Fibroblast of skin of scalp (primary cell): ENCODE measurements around the gene BTN2A1.

Source experiments
- DNase-seq: peaks from one replicate; pipeline ENCODE4 v3.0.0-alpha.2; 2013

Gene BTN2A1

DNA sequence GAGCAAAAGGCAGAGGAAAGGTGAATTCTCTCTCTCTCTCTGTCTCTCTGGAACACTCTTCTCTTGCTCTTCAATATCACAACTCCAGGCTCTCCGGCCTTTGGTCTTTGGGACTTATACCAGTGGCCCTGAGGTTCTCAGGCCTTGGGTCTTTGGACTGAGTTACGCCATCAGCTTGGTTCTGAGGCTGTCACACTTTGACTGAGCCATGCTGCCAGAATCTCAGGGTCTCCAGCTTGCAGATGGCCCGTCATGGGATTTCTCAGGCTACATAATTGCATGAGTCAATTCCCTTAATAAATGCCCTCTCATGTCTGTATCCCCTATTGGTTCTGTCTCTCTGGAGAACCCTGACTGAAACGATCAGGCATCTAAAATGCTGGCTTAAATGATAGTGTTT is 12.9 kb downstream of the BTN2A1 start:
- no peak for DNase-seq

DNA sequence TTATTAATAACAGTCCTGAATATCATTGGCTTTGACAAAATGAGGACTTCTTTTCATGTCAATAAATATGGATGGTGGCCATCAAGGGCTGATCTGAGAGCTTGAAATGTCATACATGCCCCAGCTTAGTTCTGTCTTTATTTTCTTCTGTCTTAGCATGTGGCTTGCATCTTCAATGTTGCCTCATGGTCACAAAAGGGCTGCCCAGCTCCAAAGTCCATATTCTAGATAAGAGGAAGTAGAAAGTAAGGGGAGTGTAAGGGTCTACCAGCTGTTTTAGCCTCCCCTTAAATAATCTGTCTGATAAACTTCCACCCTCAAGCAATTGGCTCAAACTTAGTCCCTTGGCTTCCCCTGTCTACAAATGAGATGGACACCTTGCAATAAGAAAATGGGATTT is 14.2 kb downstream of the BTN2A1 start:
- DNase-seq: no peak

DNA sequence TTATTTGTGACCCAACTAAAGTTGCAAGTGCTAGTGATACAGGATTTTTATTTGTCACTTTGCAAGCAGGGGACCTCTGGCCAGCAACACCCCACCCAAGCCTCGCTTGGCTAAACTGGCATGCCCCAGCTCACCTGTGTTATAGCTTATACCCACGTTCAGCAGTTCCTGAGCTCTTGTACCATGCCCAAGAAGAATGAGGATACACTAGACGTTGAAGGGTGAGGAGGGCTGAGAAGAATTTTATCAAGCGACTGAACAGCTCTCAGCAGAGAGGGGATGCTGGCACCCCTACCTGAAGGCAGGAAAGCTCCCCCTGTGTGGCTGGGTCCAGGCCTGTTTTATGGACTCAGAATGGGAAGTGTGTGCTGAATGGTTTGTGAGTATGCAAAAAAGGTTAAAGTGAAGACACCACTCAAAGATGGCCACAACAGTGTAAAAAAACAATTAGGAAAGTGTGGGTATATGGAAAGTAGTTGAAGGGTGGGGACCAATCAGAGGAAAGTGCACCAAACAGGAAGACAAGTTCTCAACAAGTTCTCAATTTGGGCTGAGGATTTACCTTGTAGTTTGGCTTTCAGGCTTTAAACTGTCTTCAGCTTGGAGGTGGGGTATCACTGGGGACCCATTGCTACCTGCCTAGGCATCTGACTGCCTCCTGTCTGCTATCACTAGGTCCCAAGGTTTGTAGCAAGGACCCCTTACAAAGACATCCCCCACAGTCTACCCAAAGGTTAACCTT is 15.0 kb downstream of the BTN2A1 start:
- DNase-seq: no peak

DNA sequence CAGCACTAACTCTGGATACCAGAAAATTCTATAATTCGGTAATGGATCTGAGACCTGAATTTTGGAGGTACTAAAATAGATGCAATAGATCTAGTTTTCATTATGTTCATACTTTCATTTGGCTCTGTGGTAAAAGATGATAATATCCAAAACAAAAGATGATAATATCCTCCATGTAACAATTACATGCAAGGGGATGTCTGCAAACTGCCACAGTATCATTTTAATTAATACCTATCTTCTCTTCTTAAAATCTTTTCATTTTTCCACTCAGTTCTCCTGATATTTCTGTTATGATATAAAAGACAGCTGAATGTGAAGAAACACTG is 15.6 kb downstream of the BTN2A1 start:
- no peak for DNase-seq

DNA sequence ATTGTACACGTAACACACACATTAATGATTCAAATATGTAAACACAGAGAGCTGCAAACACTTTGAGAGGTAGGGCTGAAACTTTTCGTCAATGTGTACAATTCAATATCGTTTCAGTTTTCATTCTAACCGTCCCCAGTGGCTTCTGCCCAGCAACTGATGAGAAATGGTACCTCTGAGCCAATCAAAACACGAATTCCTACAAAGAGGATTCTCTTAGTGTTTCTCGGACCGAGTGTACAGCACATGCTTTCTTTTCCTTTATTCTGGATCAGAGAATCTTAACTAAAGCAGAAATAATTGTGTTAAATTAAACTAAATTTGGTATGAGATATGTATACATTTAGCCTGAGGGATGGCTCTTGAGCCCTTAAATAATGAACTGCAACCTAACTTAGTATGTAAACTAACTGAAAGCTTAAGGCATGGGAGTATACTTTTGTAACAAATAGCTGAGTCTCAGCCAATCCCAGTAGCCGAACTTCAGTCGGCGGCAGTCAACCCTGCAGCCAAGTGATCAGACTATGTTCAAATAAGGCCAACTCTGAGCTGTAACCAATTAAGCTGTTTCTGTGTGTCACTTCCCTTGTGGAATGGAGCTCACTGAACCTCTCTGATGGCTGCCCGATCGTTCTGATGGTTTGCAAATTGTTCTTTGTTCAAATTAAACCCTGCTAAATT is 16.1 kb downstream of the BTN2A1 start:
- peak; percentile 97 for DNase-seq

DNA sequence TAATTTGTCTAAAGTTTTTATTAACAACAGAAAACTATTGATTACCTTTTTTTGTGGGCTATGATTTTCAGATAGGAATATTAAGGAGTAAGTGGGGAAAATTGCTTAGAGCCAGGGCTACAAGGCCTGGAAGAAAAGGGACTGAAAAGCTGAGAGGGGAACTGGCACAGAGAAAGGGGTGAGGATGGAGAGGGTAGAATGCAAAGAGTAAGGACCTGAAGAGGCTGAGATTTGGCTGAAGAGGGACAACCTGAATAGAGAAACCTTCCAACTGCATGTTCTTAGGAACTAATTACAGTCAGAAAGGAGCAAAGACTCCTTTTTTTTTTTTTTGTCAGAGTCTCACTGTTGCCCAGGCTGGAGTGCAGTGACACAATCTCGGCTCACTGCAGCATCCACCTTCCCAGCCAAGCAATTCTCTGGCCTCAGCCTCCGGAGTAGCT is 16.7 kb downstream of the BTN2A1 start:
- no peak for DNase-seq

DNA sequence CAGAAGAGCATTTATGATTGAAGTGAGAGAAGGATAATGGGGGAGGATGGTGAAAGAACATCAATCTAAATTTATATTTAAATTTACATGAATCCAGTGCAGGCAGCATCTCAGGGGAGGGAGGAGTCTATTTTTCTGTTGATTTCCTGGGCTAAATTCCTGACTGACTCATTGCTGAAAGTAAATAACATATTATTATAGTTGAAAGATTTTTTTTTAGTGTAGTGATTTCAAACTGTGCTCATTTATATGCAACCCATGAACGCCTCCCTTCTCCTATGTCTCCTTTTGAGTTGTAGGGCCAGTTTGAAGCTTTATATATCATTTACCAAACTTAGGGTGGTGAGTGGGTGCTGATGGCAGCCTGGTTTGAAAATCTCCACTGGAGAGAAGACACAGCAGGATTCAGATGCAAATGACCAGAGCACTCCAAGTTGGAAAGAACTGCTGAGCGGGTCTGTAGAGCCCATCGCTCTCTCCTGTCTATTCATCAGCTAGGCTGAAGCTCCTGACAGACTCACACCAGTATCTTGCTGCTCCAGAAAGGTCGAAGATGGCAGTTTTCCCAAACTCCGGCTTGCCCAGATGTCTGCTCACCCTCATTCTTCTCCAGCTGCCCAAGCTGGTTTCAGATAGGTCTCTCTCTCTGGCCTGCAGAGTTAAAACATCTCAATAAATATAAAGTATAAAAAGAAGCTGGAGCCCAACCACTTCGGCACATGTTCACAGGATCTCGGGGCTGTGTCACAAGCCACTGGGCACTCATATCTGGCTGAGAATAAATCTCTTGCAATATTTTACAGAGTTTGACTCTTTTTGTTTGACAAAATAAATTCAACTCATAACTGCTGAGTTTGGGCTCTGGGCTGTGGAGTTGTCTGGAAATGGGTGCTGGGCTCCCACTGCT is 18.3 kb downstream of the BTN2A1 start:
- peak; percentile 27 for DNase-seq

DNA sequence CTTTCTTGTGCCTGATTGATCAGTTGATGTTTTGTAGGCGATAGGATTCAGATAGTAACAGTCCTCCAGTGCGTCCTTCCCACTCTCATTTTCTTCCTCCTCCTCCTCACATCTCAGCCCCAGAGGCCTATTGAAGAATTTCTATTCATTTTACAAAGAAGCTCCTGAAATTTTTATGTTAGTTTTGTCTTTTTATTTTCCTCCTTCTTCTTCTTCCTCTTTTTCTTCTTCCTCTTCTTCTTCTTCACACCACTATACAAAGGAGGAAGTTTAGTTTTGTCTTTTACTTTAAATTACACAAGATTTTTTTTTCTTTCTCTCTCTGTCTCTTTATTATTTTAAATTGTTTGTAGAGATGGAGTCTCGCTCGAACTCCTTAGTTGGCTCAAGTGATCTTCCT is 19.1 kb downstream of the BTN2A1 start:
- DNase-seq: no peak

DNA sequence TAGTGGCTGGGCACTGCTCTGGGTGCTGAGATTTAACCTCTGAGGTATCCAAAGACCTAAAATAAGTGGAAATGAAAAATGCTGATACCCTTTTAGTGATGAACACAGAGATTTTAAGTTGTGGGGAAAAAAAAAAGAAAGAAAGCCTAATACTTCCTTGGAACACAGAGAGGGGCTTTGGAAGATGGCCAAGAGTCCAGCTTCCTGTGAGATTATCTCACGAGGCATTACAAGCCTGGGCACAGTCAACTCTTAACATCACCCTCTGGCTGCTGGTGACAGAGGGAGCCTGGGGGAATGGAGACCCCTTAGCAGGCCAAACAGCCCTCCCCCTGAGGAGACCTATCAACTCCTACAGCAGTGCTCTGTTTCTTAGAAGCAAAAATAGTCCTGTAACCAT is 19.7 kb downstream of the BTN2A1 start:
- no peak for DNase-seq

DNA sequence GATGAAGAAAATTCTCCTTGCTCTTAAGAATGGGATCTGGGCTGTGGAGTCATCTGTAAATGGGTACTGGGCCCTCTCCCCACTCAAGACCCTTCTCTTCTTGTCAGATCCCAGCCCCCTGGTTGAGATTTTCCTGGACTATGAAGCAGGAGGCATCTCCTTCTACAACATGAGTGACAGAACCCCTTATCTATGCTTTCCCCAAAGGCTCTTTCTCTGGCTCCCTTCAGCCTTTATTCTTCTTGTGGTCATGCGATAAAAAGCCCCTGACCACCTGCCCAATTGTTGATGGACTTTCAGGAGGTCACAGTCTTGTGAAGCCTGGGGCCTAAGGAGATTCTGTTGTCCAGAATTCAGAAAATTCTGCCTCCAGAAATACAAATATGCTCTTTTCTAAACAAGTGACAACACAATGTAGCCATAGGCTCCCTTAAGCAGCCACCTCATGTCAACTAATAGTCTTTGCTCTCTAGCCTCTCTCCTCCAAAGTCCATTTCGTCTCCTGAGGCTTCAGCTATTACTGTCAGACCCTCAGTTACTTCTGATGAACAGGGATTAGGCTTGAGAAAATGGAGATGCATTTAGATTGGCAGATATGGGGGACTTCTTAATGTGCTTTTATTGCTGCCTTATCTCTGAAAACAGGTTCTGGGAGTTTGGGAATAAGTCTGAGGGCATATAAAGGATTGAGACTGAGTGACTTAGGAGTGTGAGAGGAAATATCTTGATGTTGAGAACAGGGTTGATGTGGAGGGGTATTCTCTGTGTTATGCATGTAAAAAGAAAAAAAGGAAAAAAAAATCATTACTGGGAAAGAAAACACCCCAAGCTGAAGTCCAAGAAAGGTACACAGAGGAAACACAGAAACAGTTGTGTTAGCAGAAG is 20.6 kb downstream of the BTN2A1 start:
- DNase-seq: no peak

DNA sequence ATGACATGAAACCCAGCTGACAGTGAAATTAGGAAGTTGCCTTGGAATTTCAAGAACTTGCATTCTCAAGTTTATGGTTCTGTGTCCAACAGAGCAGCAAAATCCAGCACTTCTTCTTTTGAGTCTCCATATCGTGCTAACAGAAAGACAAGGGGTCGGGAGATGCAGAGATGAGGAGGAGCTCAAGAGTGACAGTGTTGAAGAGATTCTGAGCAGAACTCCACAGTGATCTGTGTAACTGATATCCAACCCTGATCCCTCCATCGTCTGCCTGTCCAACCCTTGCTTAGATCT is 21.2 kb downstream of the BTN2A1 start:
- DNase-seq: no peak

DNA sequence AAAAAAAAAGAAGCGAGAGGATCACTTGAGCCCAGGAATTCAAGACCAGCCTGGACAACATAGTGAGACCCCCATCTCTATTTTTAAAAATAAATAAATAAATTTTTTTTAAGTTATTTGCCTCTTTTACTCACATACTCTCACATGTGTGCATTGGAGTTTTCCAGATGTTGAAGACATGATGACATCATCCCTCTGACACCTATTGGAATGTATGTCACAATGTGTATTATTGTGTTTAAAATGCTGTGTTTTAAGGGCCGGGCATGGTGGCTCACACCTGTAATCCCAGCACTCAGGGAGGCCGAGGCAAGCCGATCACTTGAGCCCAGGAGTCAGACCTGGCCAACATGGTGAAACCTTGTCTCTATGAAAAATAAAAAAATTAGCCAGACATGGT is 24.6 kb downstream of the BTN2A1 start:
- no peak for DNase-seq

DNA sequence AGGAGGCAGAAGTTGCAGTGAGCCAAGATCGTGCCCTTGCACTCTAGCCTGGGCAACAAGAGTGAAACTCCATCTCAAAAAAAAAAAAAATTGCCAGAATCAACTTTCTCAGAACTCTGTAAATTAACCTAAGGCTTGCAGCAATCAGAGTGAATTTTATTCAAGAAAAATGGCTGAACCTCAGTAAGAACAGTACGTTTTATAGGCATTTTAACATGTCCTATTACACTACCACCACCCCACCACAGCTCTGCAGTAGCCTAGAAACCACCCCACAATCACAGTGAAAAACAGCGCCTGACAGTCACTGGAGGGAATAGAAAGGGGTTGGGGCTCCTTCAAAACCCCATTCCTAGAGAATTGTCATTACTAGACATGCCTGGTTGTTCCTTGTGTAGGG is 26.0 kb downstream of the BTN2A1 start:
- no peak for DNase-seq

DNA sequence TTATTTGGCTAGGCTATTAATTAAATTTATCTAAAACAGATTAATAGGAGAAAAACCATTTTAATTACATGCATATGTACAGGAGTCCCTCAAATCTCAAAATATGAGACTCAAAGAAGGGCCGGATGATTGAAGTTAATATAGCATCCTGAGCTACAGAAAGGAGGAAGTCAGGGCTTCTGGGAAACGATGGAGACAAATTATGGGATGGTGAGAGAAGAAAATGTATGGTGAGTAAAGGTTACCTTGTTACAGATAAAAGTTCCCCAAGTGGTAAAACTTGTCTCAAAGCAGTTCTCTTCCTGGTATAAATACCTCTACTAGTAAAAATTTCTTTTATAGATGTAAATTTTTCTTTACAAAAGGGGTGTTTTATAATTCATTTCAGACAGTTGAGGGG is 26.4 kb downstream of the BTN2A1 start:
- DNase-seq: no peak

DNA sequence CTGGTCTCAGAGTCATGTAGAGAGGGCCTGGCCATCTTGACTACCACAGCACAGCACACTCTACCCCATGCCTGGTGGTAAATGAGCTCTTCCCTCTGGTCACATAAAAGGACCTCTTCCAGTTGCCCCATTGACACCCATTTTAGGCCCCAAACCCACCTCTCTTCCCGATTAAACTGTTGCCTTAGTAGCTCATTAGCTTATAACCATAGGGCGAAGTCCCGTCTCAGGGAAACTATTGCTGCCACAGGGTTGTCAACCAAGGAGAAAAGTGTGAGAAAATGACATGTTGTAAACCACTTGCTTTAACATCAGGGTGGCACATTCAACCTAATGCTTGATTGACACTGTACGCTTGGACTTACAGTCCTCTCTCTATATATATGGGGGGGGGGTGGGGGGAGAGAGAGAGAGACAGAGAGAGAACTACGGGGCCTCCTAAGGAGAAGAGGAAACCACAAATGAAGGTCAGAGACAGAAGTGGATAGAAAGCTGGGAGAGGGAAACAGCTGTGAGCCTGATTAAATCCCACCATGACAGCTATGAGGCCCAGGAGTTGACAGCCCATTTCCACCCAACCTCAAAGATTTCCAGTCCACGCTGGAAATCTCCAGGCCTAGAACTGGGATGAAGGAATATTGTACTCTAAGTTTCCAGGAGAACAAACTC is 27.5 kb downstream of the BTN2A1 start:
- no peak for DNase-seq

DNA sequence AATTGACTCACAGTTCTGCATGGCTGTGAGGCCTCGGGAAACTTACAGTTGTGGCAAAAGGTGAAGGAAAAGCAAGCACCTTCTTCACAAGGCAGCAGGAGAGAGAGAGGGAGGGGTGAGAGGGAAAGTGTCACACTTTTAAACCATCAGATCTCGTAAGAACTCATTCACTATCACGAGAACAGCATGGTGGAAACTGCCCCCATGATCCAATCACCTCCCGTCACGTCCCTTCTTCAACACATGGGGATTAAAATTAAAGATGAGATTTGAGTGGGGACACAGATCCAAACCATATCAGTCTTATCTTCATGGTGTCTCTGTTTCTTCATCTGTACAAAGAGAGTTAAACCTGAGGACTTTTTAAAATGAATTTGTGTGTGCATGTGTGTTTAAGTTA is 28.6 kb downstream of the BTN2A1 start:
- no peak for DNase-seq

DNA sequence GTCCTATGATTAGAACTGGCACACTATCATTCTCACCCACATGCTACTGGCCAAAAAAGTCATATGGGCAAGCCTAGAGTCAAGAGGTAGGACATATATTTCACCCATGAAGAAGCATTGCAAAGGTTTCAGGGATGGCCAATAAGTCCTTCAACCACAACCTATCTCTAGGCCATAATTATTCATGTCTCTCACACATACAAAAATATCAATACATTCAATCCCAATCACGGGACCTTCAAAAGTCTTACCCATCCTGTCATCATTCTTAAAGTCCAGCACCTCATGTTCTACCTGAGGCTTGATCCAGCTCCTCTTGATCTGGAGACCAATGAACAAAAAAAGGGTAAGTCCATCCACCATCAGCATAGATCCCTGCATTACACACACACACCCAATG is 29.7 kb downstream of the BTN2A1 start:
- no peak for DNase-seq

DNA sequence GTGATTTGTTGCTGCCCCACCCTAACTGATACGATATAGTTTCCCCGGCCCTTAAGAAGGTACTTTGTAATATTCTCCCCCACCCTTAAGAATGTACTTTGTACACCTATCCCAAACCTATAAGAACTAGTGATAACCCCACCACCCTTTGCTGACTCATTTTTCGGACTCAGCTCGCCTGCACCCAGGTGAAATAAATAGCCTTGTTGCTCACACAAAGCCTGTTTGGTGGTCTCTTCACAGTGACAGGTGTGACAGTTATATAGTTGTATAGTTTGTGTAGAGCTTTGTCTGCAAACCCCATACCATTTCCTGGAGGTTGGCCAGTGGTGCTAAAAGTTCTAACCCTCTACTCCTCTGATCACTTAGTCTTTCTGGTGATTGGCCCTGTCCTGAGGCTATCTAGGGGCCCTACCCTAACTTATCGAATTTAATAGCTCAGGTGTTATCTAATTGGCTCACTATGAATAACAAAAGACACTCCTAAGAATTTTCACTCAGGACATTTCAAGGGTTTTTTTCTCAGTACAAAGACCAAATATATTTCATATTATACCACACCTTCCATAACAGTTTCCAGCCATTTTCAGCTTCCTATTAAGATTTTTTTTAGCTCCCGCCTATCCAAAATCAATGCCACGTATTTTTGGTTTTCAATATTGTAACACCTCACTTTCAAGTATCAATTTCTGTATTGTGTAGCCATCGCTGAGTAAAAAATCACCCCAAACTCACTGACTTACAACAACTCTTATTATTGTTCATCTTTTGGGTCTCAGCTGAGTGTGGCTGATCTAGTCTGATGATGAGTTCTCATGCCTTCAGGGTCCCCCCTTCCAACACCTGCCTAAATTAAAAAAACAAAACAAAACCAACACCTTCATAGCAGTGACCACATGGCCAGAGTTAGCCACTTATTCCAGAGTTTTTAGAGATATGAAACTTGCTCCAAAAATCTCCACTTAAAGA is 32.5 kb downstream of the BTN2A1 start:
- no peak for DNase-seq

DNA sequence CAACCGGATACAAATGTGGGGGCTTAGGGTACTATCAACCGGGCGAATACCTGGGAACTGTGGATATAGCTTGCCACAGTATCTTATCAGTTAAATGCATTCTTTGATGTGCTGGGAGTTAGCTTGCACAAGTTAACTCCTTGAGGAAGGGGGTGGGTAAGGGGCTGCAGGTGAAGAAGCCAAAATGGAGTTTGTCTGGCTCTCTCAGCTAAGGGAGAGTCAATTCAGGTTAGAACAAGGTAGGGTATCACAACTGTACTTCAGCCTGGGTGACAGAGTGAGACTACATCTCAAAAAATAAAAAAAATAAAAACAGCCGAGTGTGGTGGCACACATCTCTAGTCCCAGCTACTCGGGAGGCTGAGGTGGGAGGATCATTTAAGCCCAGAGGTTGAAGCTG is 33.8 kb downstream of the BTN2A1 start:
- no peak for DNase-seq

DNA sequence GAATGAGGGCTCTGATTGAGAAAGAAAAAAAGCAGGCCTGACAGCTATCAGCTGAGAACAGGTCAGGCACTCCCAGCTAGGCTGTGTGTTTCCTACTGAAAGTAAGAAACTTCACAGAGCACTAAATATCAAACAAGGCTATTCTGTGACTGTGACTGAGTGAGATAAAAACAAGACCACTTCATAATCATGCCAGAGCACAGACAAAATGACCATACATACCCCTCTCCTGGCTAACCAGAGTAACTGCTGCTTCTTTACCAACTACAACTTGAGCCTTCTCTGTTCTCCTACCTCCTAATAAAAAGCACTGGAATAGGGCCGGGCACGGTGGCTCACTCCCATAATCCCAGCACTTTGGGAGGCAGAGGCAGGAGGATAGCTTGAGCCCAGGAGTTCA is 35.5 kb downstream of the BTN2A1 start:
- peak; percentile 41 for DNase-seq

DNA sequence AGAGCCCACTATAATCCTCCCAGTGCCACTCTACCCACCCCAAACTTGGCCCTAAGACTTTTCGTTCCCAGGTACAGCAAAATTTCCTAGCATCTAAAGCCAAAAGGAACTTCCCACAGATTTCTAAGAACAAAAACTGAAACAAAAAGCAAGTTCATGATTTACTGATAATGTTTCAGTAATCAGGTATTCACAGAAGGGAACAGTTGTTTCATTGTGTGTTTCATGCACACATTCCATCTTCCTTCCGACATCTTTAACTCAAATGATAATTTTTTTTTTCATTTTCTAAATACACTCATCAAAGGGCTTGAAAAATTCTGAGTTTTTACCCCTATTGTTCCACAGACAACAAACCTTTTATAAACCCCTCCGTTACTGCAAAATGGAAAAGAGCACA is 36.4 kb downstream of the BTN2A1 start:
- DNase-seq: no peak
